Gastrocnemius medialis (tissue), 4 donors: ENCODE data around the gene ZNF438. TPM values are rescaled to one million over a fixed set of nuclear protein-coding genes. Genes with fewer than 3 reads are reported as not detected.

Experiments used
- ATAC-seq, 2 donors: fragments of 150-250 bp; one replicate each; pipeline ENCODE4 v1.9.1; 2016
- DNase-seq, 2 donors: peaks; one replicate each; pipeline ENCODE4 v3.0.0-alpha.2; 2019
- H3K27ac ChIP-seq, 4 donors: fragments of 200-600 bp; sonication (generic); 1 replicate in 1 of 4; 2 replicates in 3 of 4; pipeline ENCODE4 v1.5.1; 2016 to 2018; ENCODE audit warnings: mild to moderate bottlenecking in 2 of 4, moderate library complexity in 1 of 4
- H3K27me3 ChIP-seq, 3 donors: fragments of 200-600 bp; sonication (generic) in 2 of 3; 1 replicate in 1 of 3; 2 replicates in 2 of 3; pipeline versions ENCODE4 v1.5.1 to v1.6.0; 2016 to 2019; ENCODE audit warnings: mild to moderate bottlenecking in 1 of 3, moderate library complexity in 1 of 3
- H3K36me3 ChIP-seq, 2 donors: fragments of 200-600 bp; sonication (generic) in 1 of 2; one replicate each; pipeline ENCODE4 v1.5.1; 2017 to 2018
- H3K4me1 ChIP-seq, 2 donors: fragments of 200-600 bp; sonication (generic) in 1 of 2; one replicate each; pipeline ENCODE4 v1.5.1; 2016 to 2017; ENCODE audit warnings: mild to moderate bottlenecking in 2 of 2
- H3K4me3 ChIP-seq, 4 donors: fragments of 200-600 bp; sonication (generic) in 3 of 4; 1 replicate in 1 of 4; 2 replicates in 3 of 4; pipeline ENCODE4 v1.5.1; 2016 to 2019; ENCODE audit warnings: mild to moderate bottlenecking in 2 of 4
- H3K9me3 ChIP-seq, 3 donors: fragments of 200-600 bp; sonication (generic) in 2 of 3; 1 replicate in 1 of 3; 2 replicates in 2 of 3; pipeline ENCODE4 v1.5.1; 2016 to 2019
- CTCF ChIP-seq, 5 experiments: fragments of 450-650 bp in 3 of 5; fragments of 200-600 bp in 2 of 5; sonication (generic) in 2 of 5; IDR thresholded peaks in 4 of 5; conservative IDR thresholded peaks in 1 of 5; 1 replicate in 4 of 5; 2 replicates in 1 of 5; pipeline ENCODE4 v1.5.1; 2016 to 2019; ENCODE audit warnings: antibody characterized with exemption in 5 of 5, mild to moderate bottlenecking in 3 of 5, moderate library complexity in 3 of 5
- POLR2A ChIP-seq, 2 donors: fragments of 450-650 bp; IDR thresholded peaks; one replicate each; pipeline ENCODE4 v1.6.1; 2017; ENCODE audit warnings: antibody characterized with exemption in 2 of 2, mild to moderate bottlenecking in 2 of 2, moderate library complexity in 2 of 2
- in situ Hi-C, 4 donors: fragments of 200-750 bp; cut with MboI; loops; one replicate each; pipeline versions ENCODE4 v1.15.0 to v1.8.0; 2017; ENCODE audit warnings: low sequenced_read_pairs in 4 of 4
- intact Hi-C: fragments of 100-400 bp; cut with DNase I; formaldehyde crosslinking; loops from one replicate; pipeline ENCODE4 v1.15.1; 2023; ENCODE audit warnings: low total_unique reads
- total RNA-seq, 4 donors: library from RNA; depleted of rRNA; stranded (reverse); fragments of >200 nt; gene quantifications; one replicate each; pipeline versions ENCODE4 v1.1.0 to v1.2.3, GENCODE V29; 2016

ZNF438 gene
- total RNA-seq, 4 donors from 2014 or later, result 14.4 to 37.0 (median 26.5) TPM

GRCh38 chr10:30816820-30817171, 214.9 kb downstream of the ZNF438 start:
- TF ChIP-seq CTCF (IDR thresholded peaks at IDR 0.05 in 4 of 5, conservative IDR thresholded peaks at IDR 0.05 in 1 of 5) (no peak), POLR2A (IDR thresholded peaks at IDR 0.05) (no peak)
- in situ Hi-C loops, result no loop called here
- intact Hi-C loops, result no loop called here
- Histone ChIP-seq H3K36me3 (no peaks in the 10 kb centered on the region), H3K27me3 (no peaks in the 10 kb centered on the region), H3K9me3 (no peaks in the 10 kb centered on the region), H3K27ac (peak overlapping the region in 3 of 4 donors; percentile 41 to 46 (median 42)), H3K4me3 (no peak overlapping the region), H3K4me1 (peaks cover 22 to 51% of the 10 kb centered on the region in 2 donors)
- DNase-seq, result no peak
- ATAC-seq, result peak; percentile 54 to 81

- no peak for TF ChIP-seq CTCF (IDR thresholded peaks at IDR 0.05 in 4 of 5, conservative IDR thresholded peaks at IDR 0.05 in 1 of 5)
- no peak for TF ChIP-seq POLR2A (IDR thresholded peaks at IDR 0.05)
- intact Hi-C loops (no loop called here), in situ Hi-C loops (no loop called here)
- H3K4me3 ChIP-seq, result no peak overlapping the region
- peaks cover 25 to 56% of the 10 kb centered on the region in 2 donors for H3K4me1 ChIP-seq
- no peaks in the 10 kb centered on the region for H3K27me3 ChIP-seq
- no peaks in the 10 kb centered on the region for H3K36me3 ChIP-seq
- H3K27ac ChIP-seq, result peak overlapping the region in 3 of 4 donors; percentile 41 to 46 (median 42)
- DNase-seq (no peak), ATAC-seq (no peak)
- no peaks in the 10 kb centered on the region for H3K9me3 ChIP-seq
Observed at GRCh38 chr10:30816159-30816819, 215.4 kb downstream of the ZNF438 start.

- H3K27ac ChIP-seq, result no peak overlapping the region
- ATAC-seq (no peak), DNase-seq (no peak)
- no peaks in the 10 kb centered on the region for H3K9me3 ChIP-seq
- H3K4me3 ChIP-seq, result no peak overlapping the region
- intact Hi-C loops, result no loop called here
- H3K4me1 ChIP-seq, result peaks cover 25 to 45% of the 10 kb centered on the region in 2 donors
- TF ChIP-seq POLR2A (IDR thresholded peaks at IDR 0.05) (no peak), CTCF (IDR thresholded peaks at IDR 0.05 in 4 of 5, conservative IDR thresholded peaks at IDR 0.05 in 1 of 5) (no peak)
- no peaks in the 10 kb centered on the region for H3K27me3 ChIP-seq
- H3K36me3 ChIP-seq, result no peaks in the 10 kb centered on the region
- in situ Hi-C loops, result no loop called here
Observed at GRCh38 chr10:30813872-30814481, 217.7 kb downstream of the ZNF438 start.

- TF ChIP-seq POLR2A (IDR thresholded peaks at IDR 0.05) (no peak), CTCF (IDR thresholded peaks at IDR 0.05 in 4 of 5, conservative IDR thresholded peaks at IDR 0.05 in 1 of 5) (no peak)
- in situ Hi-C loops (no loop called here), intact Hi-C loops (no loop called here)
- Histone ChIP-seq H3K4me1 (peaks cover 16 to 37% of the 10 kb centered on the region in 2 donors), H3K9me3 (no peaks in the 10 kb centered on the region), H3K27ac (peak overlapping the region; percentile 56 to 73 (median 64)), H3K36me3 (no peaks in the 10 kb centered on the region), H3K4me3 (peak overlapping the region in 3 of 4 donors; percentile 13 to 33 (median 22)), H3K27me3 (no peaks in the 10 kb centered on the region)
- ATAC-seq, result peak; percentile 49 to 56
- DNase-seq, result peak in 1 of 2 donors; percentile 38
Observed at GRCh38 chr10:30812018-30812851, 219.4 kb downstream of the ZNF438 start.
